Liver (tissue), 3 donors: ENCODE data around the gene KRTAP4-12.

ENCODE experiments used
- CTCF ChIP-seq: fragments of 150-350 bp; IDR thresholded peaks from 2 replicates; pipeline ENCODE4 v1.5.1; 2017; ENCODE audit warnings: improper control_type of control experiment, low read depth, low read length; ENCODE audit not compliant: missing input control
- GABPA ChIP-seq, 2 donors: IDR thresholded peaks in 1 of 2; conservative IDR thresholded peaks in 1 of 2; 2 replicates each; pipeline ENCODE4 v1.6.1; 2016; ENCODE audit warnings: antibody characterized with exemption in 2 of 2, mild to moderate bottlenecking in 1 of 2, moderate library complexity in 1 of 2
- HNF4G ChIP-seq: IDR thresholded peaks from 2 replicates; pipeline ENCODE4 v1.6.1; 2016; ENCODE audit warnings: antibody characterized with exemption
- MAX ChIP-seq: IDR thresholded peaks from 2 replicates; pipeline ENCODE4 v1.6.1; 2016; ENCODE audit warnings: antibody characterized with exemption
- RAD21 ChIP-seq, 2 donors: IDR thresholded peaks; 2 replicates each; pipeline ENCODE4 v1.6.1; 2016; ENCODE audit warnings: antibody characterized with exemption in 2 of 2, mild to moderate bottlenecking in 2 of 2
- REST ChIP-seq: IDR thresholded peaks from 2 replicates; pipeline ENCODE4 v1.6.1; 2016; ENCODE audit warnings: antibody characterized with exemption, mild to moderate bottlenecking
- RXRA ChIP-seq, 2 donors: IDR thresholded peaks; 2 replicates each; pipeline ENCODE4 v1.6.1; 2017 to 2018; ENCODE audit warnings: antibody characterized with exemption in 2 of 2, mild to moderate bottlenecking in 1 of 2
- TAF1 ChIP-seq: conservative IDR thresholded peaks from 2 replicates; pipeline ENCODE4 v1.6.1; 2016; ENCODE audit warnings: antibody characterized with exemption, mild to moderate bottlenecking
- ZBTB33 ChIP-seq: IDR thresholded peaks from 2 replicates; pipeline ENCODE4 v1.6.1; 2016; ENCODE audit warnings: antibody characterized with exemption
- donor health status: healthy.
- donor health status: healthy.

- TF ChIP-seq ZBTB33 (no peak), GABPA (IDR thresholded peaks at IDR 0.05 in 1 of 2, conservative IDR thresholded peaks at IDR 0.05 in 1 of 2) (no peak), HNF4G (no peak), CTCF (no peak), REST (no peak), RAD21 (IDR thresholded peaks at IDR 0.05) (no peak), MAX (no peak), RXRA (IDR thresholded peaks at IDR 0.05) (no peak), TAF1 (no peak)
Observed at GRCh38 chr17:41171886-41172285, 47.9 kb upstream of the KRTAP4-12 start.
